Measurements from ENCODE around the gene C1orf122.

Gene C1orf122

GRCh38 chr1:37802439-37802838 lies 5.2 kb upstream of the C1orf122 start:
- DNase-seq = no peak

DNA sequence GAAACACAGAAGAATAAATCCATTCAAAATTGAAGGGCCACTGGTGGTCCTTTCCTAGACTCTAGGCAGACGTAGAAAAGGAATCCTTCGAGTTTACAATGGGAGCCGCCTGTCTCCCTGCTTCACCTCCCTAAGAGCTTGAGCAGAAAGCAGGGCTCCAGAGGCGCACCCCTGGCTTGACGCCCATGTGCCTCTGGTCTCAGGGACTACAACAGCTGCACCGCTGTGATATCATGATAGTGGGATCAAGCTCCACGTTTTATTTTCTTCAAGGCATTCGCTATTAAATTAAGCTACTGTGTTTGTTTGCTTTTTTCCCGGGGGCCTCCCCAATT lies 403 bp upstream of the C1orf122 start:
- no peak for DNase-seq

DNA sequence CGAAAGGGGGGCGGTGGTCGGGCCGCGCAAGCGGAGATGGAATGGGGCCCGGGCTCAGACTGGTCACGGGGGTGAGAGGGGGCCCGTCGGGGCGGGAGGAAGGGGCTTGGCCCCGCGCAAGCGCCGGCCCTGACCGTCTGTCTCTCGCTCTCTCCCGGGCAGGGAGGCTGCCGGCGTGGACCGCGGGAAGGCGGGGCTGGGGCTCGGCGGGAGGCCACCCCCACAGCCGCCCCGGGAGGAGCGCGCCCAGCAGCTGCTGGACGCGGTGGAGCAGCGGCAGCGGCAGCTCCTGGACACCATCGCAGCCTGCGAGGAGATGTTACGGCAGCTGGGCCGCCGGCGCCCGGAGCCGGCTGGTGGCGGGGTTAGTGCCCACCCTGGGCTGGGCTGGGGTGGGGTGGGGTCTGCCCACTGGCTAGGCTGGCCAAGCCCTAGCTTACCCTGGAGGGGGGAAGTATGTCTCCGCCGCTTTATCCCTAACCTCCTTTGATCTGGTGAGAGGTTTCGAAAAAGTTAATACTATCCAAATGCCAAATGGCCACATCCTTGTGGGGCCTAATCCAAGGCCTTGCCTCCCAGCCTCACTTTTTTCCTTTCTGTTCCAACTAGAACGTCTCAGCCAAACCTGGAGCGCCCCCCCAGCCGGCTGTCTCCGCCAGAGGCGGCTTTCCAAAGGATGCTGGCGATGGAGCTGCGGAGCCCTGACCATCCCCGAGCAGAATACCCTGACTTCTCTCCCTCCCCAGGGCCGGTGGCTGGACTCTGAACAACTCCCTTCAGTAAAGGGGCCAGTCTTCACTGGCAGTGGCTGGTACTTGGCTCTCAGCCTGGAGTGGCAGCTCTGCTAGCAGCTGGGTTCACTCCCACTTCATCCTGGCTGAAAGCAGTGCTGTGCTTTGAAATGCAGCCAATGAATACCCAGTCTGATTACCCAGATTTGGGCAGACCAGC lies 1.1 kb downstream of the C1orf122 start:
- DNase-seq = peak; percentile 79

- DNase-seq = no peak
Observed at GRCh38 chr1:37809942-37810341, 2.4 kb downstream of the C1orf122 start.

DNA sequence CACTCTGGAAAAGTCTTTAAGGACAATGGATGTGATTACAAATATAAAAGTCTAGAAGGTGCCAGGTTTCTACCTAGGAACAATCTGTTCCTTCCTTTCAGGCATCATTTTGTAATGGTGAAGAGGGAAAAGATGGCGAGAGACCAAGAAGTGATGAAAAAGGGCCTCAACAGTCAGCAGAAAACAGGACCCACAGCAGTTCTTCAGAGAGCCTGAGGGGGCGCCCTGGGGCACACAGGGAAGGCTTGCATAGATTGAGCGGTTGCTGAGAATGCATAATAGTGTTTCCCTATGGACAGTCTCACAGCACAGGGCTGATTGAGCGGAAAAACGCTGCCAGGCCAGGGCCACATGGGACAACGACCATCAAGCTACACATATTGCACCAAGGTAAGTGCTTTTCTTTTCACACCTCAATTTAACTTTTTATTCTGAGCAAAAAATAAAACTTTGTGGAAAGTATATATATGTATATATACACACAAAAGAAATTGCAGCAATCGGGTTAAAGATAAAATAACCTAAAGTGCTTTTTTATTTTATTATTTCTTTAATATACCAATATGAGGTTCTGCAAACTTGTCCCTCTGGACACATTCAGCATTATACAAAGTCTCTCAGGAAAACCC lies 3.6 kb downstream of the C1orf122 start:
- peak; percentile 64 for DNase-seq

DNA sequence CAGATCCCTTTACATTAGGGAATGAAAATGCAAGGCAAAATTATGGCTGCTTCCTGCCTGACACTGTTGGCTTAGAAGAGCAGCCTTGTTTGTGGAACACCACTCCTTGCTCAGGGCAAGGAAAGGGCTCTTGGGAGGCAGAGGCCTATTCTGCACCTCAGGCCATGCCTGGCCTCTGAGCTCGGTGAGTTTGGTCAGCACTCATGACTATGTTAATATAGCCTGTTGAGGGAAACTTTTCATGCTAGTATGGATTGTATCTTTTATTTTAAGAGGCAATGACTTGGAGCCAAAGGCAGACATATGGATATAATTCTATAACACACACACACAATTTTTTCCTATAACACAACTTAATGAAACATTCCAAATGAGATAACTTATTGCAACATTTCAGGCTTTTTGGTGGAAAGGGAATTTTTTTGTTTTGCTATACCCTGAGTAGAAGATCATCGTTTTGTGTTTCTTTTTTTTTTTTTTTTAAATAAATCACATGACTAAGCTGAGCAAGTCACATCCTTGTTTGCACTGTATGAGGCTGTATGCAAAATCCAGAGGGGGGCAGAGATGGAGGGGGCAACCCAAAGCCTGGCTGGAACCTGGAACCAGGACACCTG lies 6.0 kb downstream of the C1orf122 start:
- no peak for DNase-seq

DNA sequence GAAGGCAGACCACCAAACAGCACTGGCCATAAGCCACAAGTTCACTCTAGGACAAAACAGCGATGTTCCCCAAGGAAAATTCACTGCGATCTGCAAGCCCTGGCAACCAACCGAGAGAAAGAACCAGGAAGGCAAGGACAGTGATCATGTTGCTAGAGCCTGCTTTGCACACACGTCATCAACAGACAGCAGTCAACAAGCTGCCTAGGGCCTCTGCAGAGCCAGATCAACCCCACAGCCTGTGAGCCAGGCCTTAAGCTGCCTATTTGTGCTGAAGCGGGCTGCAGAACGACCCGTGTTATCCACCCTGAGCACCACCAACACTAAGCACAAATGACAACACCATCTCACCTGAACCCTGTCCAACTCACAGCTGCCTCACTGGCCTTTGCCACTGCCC lies 6.7 kb downstream of the C1orf122 start:
- DNase-seq = no peak

DNA sequence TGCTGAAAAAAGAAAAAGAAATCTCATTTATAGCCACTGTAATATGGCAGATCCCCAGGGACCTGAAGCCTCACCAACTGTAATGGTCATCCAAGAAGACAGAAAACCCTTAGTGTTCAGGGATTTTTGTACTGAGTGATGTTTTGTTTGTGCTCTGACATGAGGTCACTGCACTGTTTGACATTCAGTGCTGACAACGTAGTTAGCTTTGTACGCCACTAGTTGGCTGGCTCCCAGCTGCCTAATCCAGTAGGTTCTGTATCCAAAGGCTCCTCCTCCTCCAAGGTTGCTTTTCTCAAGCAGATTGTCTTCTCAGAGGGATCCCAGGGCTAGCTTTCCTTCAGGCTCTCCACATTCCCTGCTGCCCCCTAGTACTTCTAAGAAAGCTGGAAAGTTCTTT lies 9.9 kb downstream of the C1orf122 start:
- no peak for DNase-seq

DNA sequence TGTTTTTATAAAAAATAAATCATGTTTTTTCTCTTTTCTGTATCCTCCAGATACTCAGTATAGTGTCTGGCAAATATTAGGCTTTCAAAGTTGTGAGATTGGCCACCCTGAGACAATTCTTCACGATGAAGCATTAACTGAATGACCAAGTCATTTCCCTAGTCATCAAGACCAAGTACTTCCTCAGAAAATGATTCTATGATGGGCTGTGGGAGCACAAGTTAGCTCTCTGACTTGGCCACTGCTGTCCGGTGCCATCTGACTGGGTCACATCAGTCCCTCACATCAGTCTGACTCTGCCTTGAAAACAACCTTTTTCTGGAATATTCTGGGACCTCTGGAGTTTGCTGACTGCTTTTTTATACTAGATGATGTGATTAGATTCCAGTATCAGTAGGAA lies 13.9 kb downstream of the C1orf122 start:
- no peak for DNase-seq

- DNase-seq = no peak
Observed at GRCh38 chr1:37822906-37823815, 15.6 kb downstream of the C1orf122 start.

GRCh38 chr1:37824001-37824400 lies 16.4 kb downstream of the C1orf122 start:
- DNase-seq = no peak

GRCh38 chr1:37825506-37825905 lies 17.9 kb downstream of the C1orf122 start:
- DNase-seq = no peak

GRCh38 chr1:37828410-37829074 lies 21.0 kb downstream of the C1orf122 start:
- no peak for DNase-seq

DNA sequence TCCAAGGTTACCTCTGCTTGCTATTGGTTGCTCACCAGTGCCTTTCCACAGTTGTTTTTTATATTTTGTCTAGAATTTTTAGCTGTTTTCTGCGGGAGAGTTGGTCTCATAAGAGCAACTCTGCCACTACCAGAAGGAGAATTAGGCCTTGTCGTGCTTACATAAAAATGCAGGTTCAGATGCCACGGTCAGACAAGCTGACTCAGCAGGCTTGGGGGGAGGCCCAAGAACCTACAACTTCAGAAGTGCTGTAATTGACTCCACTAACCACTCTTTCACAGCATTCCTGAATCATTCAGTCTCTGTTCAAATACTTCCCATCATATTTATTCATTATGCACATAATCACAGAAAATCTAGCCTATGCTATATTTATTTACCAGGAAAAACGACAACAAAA lies 23.5 kb downstream of the C1orf122 start:
- no peak for DNase-seq

- DNase-seq = no peak
Observed at GRCh38 chr1:37831809-37832208, 24.2 kb downstream of the C1orf122 start.

DNA sequence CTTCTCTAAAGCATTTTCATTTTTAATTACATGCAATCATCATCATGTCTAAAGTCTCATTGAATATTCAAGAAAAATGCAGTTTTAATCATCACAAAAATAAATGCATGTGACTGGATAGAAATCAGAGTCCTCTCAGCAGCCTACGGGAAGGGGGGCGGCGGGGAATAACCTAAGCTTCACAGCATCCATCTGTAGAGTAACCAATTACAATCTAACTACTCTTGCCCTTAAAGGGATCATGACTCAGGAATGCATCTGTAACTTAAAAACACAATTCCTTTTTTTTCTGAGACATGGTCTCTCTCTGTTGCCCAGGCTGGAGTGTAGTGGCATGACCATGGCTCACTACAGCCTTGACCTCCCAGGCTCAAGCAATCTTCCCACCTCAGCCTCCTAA lies 29.2 kb downstream of the C1orf122 start:
- DNase-seq = no peak

GRCh38 chr1:37839676-37840075 lies 32.1 kb downstream of the C1orf122 start:
- DNase-seq = no peak

- no peak for DNase-seq
Observed at GRCh38 chr1:37840711-37841110, 33.1 kb downstream of the C1orf122 start.

DNA sequence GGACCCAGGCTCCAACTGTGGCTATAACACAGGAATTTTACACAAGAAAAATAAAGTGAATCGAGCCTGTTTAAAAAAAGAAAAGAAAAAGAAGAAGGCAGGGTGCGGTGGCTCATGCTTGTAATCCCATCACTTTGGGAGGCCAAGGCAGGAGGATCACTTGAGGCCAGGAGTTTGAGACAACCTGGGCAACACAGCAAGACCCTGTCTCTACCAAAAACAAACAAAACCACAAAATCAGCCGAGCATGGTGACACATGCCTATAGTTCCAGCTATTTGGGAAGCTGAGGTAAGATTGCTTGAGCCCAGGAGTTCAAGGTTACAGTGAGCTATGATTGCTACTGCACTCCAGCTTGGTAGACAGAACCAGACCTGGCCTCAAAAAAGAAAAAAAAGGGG lies 34.1 kb downstream of the C1orf122 start:
- no peak for DNase-seq

DNA sequence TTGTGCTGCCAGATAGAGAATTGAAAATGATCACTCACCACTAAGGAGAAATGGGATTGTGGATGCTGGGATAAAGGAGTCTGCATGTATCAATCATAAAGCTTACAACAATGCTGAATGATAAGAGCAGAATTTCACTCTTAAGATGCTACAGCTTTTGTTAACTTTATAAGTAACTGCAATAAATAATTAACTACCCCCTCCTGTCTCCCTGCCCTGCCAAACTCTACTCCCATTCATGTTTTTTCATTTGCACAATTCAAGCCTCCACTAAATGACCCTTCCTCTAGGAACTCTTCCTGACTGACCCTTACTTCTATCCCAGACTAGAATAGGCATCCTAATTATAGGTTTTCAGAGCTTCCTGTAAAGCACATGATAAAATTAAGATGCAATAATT lies 36.9 kb downstream of the C1orf122 start:
- DNase-seq = no peak

- DNase-seq = no peak
Observed at GRCh38 chr1:37845049-37845646, 37.6 kb downstream of the C1orf122 start.

DNA sequence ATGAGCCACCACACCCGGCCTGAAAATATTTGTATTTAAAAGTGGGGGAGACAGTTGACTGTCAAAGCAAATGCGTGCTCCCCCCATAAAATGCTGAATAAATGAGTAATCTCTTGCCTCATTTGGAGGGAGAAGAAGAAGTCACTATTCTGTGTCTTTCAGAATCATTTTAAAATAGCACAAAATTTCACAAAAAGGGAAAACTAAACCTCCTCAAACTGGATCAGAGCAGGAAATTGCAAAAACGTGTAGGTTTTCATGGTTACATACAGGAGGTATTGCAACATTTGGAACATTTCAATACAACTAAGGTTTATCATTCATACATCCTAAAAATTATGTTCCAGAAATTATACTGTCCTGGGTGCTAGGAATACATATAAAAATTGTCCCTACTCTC lies 38.2 kb downstream of the C1orf122 start:
- DNase-seq = no peak
